Hematopoietic multipotent progenitor cell treated with erythropoietin and hydrocortisone succinate and interleukin-3 and kit ligand, for 6 days (in vitro differentiated cells): ENCODE results near the gene TGFBR3L.

Experiments used
- DNase-seq: peaks from one replicate; pipeline ENCODE4 v3.0.0-alpha.2; 2015

The TGFBR3L gene

GRCh38 chr19:7963566-7963965 is 48.9 kb downstream of the TGFBR3L start:
- DNase-seq, result no peak

DNA sequence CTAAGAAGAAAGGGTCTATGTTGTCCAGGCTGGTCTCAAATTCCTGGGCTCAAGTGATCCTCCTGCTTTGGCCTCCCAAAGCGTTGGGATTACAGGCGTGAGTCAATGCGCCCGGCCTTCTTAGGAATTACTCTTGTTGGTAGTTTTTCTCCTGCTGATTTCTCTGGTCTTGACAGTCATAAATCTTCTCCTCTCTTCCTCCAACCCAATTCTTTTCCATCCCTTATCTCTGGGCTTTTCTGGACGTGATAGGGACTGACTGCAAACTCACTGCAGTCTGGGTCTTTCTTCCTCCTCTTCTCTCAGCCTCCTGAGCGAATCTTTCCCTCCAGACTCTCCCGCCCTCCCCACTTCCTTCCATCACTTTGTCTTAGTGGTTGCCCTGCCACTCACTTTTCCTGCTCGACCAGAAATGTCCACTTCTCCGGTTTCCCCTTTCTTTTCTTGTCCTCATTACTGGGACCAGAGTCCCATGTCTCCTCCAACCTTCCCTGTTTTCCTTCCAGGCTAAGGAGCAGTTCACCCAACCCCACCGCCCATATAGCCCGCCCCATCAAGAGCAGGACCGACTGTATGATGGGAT is 50.7 kb downstream of the TGFBR3L start:
- DNase-seq, result no peak

DNA sequence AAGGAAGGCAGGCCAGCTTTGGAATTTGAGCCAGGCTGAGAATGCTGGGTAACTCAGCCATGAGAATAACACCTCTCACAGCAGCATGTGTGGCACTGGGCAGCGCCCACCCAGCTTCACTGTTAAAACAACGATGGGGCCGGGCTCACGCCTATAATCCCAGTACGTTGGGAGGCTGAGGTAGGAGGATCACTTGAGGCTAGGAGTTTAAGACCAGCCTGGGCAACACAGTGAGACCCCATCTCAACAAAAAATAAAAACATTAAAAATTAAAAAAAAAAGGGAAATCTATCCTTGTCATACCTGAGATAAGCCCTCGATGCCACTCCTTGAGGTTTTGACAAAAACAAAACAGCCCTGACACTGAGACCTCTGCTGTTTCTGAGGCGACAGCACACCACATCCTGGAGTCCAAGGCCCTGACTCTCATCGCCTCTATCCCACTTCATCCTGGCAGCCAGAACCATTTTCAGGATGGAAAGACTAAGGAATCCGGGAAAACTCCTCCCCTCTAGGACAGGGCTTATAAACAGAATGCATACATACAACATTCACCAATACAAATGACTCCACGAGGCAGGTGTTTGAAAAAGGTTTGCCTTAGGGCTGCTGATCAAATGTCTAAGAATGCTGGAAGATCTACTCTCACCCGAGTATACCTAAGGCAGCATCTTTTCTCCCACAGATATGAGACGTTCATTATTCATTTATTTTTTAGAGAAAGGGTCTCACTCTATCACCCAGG is 51.5 kb downstream of the TGFBR3L start:
- no peak for DNase-seq

- DNase-seq, result no peak
Observed at GRCh38 chr19:7968008-7968795, 53.6 kb downstream of the TGFBR3L start.
